ENCODE results near the gene GPSM3. TPM values are rescaled to one million over a fixed set of nuclear protein-coding genes. Genes with fewer than 3 reads are reported as not detected.

The GPSM3 gene
- total RNA-seq, 1 experiment from 2014 or later, result 10.0 TPM

GRCh38 chr6:32226434-32226833 is 34.0 kb upstream of the GPSM3 start:
- TF ChIP-seq FOXP1 (CRISPR knock-in tag; IDR thresholded peaks at IDR 0.05; ENCODE audit: borderline replicate concordance), result no peak
- Mint-ChIP-seq H3K27ac (no peak overlapping the region), H3K4me1 (peaks cover 15% of the 10 kb centered on the region), H3K27me3 (ENCODE audit: low read depth) (peaks cover 2% of the 10 kb centered on the region), H3K36me3 (no peaks in the 10 kb centered on the region), H3K9me3 (no peaks in the 10 kb centered on the region), H3K4me3 (no peak overlapping the region)
- CTCF ChIA-PET, result no interaction called here
- DNase-seq (ENCODE audit: low spot score) (no peak), ATAC-seq (no peak)
- POLR2A ChIA-PET, result no interaction called here

GRCh38 chr6:32224696-32225095 is 32.3 kb upstream of the GPSM3 start:
- Mint-ChIP-seq H3K9me3 (no peaks in the 10 kb centered on the region), H3K27ac (no peak overlapping the region), H3K4me3 (no peak overlapping the region), H3K36me3 (no peaks in the 10 kb centered on the region), H3K27me3 (ENCODE audit: low read depth) (peaks cover 2% of the 10 kb centered on the region), H3K4me1 (peaks cover 15% of the 10 kb centered on the region)
- no peak for ATAC-seq
- ChIA-PET POLR2A (no interaction called here), CTCF (no interaction called here)
- TF ChIP-seq, protein P1, sequence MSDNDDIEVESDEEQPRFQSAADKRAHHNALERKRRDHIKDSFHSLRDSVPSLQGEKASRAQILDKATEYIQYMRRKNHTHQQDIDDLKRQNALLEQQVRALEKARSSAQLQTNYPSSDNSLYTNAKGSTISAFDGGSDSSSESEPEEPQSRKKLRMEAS (CRISPR knock-in tag; IDR thresholded peaks at IDR 0.05), result no peak
- no peak for TF ChIP-seq FOXJ3 (CRISPR knock-in tag; IDR thresholded peaks at IDR 0.05; ENCODE audit: borderline replicate concordance)
- TF ChIP-seq FOXK1 (CRISPR knock-in tag; IDR thresholded peaks at IDR 0.05), result no peak
- TF ChIP-seq CBFB (CRISPR knock-in tag; IDR thresholded peaks at IDR 0.05; ENCODE audit: low read depth), result no peak
- TF ChIP-seq CREB1 (CRISPR knock-in tag; IDR thresholded peaks at IDR 0.05), result no peak
- no peak for TF ChIP-seq NR3C1 (CRISPR knock-in tag; conservative IDR thresholded peaks at IDR 0.05; ENCODE audit: low read depth)
- no peak for TF ChIP-seq ARID4B (CRISPR knock-in tag; IDR thresholded peaks at IDR 0.05; ENCODE audit: borderline replicate concordance)
- no peak for TF ChIP-seq RELA (CRISPR knock-in tag; IDR thresholded peaks at IDR 0.05; ENCODE audit: borderline replicate concordance)
- TF ChIP-seq USF1 (CRISPR knock-in tag; IDR thresholded peaks at IDR 0.05), result no peak
- TF ChIP-seq TCF7 (CRISPR knock-in tag; IDR thresholded peaks at IDR 0.05; ENCODE audit: low read depth), result no peak
- no peak for TF ChIP-seq AR (CRISPR knock-in tag; IDR thresholded peaks at IDR 0.05)
- TF ChIP-seq CREM (CRISPR knock-in tag; IDR thresholded peaks at IDR 0.05), result no peak
- no peak for DNase-seq (ENCODE audit: low spot score)
